Activated naive CD8-positive, alpha-beta T cell (primary cell): ENCODE results near the gene ITK.

Experiments used
- H3K27ac Mint-ChIP-seq: one replicate; pipeline ENCODE4 v1.8.0; 2021; ENCODE audit warnings: mixed read lengths
- H3K27me3 Mint-ChIP-seq: one replicate; pipeline ENCODE4 v1.8.0; 2021; ENCODE audit warnings: mixed read lengths
- H3K36me3 Mint-ChIP-seq: one replicate; pipeline ENCODE4 v1.8.0; 2021; ENCODE audit warnings: mixed read lengths
- H3K4me1 Mint-ChIP-seq: one replicate; pipeline ENCODE4 v1.8.0; 2021; ENCODE audit warnings: low read depth, mixed read lengths
- H3K4me3 Mint-ChIP-seq: one replicate; pipeline ENCODE4 v1.8.0; 2021; ENCODE audit warnings: mild to moderate bottlenecking, mixed read lengths
- H3K9me3 Mint-ChIP-seq: one replicate; pipeline ENCODE4 v1.8.0; 2021; ENCODE audit warnings: low read depth, mixed read lengths

Gene ITK

DNA sequence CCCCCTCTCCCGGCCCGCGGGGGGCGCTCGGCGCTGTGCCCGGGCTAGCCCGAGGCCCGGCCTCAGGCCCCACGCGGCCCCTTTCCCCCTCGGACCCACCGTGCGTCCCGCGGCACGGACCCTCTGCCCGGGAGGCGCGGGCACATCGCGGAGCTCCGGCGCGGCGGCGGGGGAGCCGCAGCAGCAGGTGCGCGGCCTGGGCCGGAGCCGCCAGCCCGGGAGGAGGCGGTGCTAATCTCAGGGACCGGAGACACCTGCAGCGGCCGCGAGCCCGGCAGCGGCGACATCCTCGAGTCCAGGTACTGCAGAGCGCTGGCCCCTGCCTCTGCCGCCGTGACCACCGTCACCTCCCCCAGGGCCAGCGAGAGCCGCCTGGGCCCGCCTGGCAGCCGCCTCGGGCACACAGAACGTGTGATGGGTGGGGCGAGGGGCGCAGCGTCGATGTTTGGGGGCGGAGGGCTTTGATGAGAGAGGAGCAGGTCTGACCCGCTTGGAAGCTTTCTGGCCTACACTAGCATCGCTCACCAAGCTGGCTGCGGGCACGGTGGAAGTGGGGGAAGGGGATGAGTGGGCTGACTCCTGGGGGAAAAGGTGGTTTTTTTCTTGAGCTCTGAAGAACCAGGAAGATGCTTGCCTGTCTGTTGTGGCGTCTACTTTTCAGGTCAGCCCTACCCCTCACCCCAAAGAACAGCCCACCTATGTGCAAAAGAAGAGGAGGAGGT is 85.8 kb downstream of the ITK start:
- H3K9me3 Mint-ChIP-seq = no peaks in the 10 kb centered on the region
- peaks cover 78% of the 10 kb centered on the region for H3K4me1 Mint-ChIP-seq
- peak overlapping the region; percentile 98 for H3K27ac Mint-ChIP-seq
- peak overlapping the region; percentile 87 for H3K4me3 Mint-ChIP-seq
- no peaks in the 10 kb centered on the region for H3K27me3 Mint-ChIP-seq
- H3K36me3 Mint-ChIP-seq = peaks cover 15% of the 10 kb centered on the region

DNA sequence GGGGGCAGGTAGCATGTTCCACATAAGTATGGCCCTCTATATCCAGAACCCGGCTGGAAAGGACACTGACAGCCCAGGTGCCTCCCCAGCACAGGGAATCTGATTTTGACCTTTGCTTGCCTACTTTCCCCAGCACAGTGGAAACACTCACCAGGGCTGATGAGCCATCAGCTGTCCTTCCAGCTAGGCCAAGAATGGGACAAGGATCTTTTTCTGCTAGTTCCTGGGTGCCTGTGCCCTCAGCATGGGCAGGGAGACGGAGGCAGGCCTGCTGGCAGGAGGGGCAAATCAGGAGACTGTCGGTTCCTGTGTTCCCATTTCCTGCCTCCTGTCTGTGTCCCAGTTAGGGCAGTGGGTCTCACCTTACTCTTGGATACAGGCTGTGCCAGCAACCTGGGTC is 86.4 kb downstream of the ITK start:
- no peaks in the 10 kb centered on the region for H3K27me3 Mint-ChIP-seq
- peak overlapping the region; percentile 87 for H3K4me3 Mint-ChIP-seq
- H3K9me3 Mint-ChIP-seq = no peaks in the 10 kb centered on the region
- peaks cover 80% of the 10 kb centered on the region for H3K4me1 Mint-ChIP-seq
- H3K36me3 Mint-ChIP-seq = peaks cover 18% of the 10 kb centered on the region
- H3K27ac Mint-ChIP-seq = peak overlapping the region; percentile 98

DNA sequence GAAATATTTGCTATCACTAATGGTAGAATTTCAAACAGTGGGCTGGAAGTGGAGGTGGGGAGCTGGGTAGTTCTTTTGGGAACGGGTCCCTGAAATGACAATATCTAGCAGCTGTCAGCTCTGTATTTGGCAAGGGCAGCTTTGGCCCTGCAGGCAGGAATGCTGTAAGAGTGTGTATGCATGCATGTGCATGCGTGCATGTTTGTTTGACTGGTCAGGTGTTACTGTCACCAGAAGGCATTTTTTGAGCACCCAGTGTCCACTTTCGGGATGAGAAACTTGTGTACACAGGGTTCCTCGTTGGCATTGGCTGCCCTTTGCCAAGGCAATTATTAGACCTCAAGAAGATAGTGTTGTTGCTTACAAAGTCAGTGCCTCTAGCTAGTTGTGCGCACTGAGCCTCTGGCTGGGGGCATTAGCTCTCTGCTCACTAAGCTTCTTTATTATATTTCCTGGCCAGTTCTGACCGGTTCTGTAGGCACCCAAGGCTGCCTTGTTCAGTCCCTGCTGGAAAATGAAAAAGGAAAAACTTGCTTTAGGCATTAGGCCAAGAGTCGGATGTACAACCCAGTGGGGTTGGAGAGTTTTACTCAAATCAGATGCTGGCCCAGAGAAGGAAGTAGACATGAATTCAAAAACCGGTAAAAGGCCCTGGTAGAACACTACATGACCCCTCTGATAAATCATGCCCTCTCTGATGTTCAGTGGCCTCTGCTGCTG is 87.3 kb downstream of the ITK start:
- Mint-ChIP-seq H3K27me3 (no peaks in the 10 kb centered on the region), H3K36me3 (peaks cover 18% of the 10 kb centered on the region)

DNA sequence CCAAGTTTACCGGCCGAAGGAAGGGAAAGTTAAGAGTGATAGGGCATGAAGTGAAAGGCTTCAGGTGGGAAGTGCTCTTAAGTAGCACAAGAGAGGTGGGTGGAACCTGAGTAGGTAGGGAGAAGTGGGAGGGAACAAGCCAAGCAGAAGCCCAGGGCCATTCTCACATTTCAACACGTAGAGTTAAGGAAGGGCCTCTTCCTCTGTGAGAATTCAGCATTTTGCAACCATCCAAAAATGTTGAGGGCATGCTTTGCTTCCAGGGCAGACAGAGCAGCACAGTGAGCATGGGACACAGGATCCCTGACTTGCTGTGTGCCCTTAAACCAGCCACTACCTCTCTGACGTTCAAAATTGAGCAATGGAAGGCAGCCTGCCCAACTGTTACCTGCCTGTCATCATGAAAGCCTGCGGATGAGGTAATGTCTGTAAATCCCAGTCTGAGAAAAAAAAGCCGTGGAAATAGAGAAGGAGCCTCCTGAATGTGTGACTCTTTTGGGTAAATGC is 88.6 kb downstream of the ITK start:
- Mint-ChIP-seq H3K9me3 (no peaks in the 10 kb centered on the region), H3K4me1 (peaks cover 85% of the 10 kb centered on the region), H3K4me3 (peak overlapping the region; percentile 87)

More for the DNA sequence above, 87.3 kb downstream of the ITK start:
- peak overlapping the region; percentile 98 for H3K27ac Mint-ChIP-seq
- peaks cover 85% of the 10 kb centered on the region for H3K4me1 Mint-ChIP-seq
- peak overlapping the region; percentile 87 for H3K4me3 Mint-ChIP-seq
- H3K9me3 Mint-ChIP-seq = no peaks in the 10 kb centered on the region

DNA sequence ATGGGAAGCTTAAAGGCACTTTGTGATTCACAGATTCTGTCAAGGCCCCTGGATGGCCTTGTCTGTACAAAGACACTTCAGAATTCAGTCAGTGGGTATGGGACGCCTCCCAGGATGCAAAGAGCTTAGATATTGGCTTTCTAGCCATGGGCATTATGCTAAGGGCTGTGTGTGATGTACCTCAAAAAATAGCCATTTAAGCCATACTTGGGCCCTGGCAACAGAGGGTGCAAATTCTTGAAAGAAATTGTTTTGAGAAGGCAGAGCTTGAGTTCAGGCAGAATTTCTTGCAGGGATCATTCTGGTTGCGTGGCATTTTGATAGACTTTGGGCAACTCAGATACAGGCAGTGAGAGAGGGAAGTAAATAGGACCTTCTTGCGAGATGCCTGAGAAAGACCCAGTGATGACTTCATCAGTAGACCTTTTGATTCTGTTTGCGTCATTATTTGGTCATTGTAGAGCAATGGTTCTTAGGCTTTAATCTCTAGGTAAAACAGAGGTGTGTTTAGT is 89.2 kb downstream of the ITK start:
- peaks cover 84% of the 10 kb centered on the region for H3K4me1 Mint-ChIP-seq
- peak overlapping the region; percentile 87 for H3K4me3 Mint-ChIP-seq
- H3K27me3 Mint-ChIP-seq = no peaks in the 10 kb centered on the region
- peaks cover 20% of the 10 kb centered on the region for H3K36me3 Mint-ChIP-seq
- peak overlapping the region; percentile 98 for H3K27ac Mint-ChIP-seq
- H3K9me3 Mint-ChIP-seq = no peaks in the 10 kb centered on the region

More for the DNA sequence above, 88.6 kb downstream of the ITK start:
- Mint-ChIP-seq H3K36me3 (peaks cover 18% of the 10 kb centered on the region), H3K27me3 (no peaks in the 10 kb centered on the region), H3K27ac (peak overlapping the region; percentile 98)

DNA sequence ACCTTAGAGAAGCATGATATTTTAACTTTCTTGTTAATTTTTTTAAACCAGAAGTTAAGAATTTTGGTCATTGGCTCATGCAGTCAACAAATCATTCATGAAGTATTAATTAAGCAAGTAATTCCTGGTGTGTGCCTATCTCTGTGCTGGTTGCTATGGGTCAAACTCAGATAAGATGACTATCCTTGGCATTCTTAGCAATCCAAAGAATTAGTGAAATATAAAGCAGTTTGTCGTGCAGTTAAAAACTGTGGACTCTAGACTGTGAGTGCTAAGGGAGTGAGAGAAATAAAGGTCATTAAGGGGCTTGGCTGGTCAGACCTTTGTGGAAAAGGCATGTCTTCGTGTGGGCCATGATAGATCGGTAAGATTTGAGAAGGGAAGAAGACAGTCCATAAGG is 90.1 kb downstream of the ITK start:
- Mint-ChIP-seq H3K4me3 (peak overlapping the region; percentile 87), H3K27ac (peak overlapping the region; percentile 98), H3K36me3 (peaks cover 22% of the 10 kb centered on the region), H3K4me1 (peaks cover 83% of the 10 kb centered on the region), H3K27me3 (no peaks in the 10 kb centered on the region), H3K9me3 (no peaks in the 10 kb centered on the region)

DNA sequence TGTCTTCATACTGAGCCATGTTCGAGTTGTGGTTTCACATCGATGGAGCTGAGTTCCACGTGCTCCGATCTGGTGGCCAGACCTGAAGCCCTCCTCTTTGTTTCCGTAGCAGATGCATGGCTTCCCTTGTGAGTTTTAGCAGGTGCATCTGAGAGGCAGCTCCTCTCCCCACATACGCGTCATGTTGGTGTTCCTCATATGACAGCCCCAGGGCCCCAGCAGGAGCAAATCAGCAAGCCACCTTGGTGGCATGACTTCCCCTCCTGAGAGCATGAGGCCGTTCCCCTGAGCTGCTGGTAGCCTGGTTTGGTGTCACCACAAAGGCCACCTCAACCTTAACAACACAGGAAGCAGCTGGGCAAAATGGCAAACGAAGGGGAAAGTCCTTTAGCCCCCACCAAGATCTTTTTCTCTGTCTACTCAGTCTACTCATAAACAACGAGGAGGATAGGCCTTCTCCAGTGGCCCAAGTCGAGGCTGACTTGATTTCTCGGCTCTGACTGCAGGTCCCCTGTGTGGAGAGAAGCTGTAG is 91.2 kb downstream of the ITK start:
- no peaks in the 10 kb centered on the region for H3K27me3 Mint-ChIP-seq
- H3K4me1 Mint-ChIP-seq = peaks cover 94% of the 10 kb centered on the region
- H3K36me3 Mint-ChIP-seq = peaks cover 22% of the 10 kb centered on the region
- H3K4me3 Mint-ChIP-seq = peak overlapping the region; percentile 87
- H3K9me3 Mint-ChIP-seq = no peaks in the 10 kb centered on the region
- peak overlapping the region; percentile 98 for H3K27ac Mint-ChIP-seq

DNA sequence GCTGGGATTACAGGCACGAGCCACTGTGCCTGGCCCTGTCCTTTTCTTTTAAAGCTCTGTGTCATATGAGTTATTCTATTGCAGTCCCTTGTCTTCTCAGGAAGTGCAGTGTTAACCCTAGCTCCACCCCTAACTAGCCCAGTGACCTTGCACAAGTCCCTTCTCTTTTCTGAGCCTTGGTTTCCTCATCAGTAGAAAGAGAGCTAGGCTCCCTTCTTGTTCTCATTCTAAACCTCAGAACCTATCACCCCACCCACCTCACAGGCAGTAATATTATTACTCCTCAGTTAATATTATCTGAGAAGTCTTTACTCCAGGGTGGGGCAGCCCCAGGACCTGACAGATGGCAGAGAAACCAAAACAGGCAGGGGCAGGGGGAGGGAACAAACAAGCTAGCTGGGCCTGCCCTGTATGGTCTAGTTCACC is 92.5 kb downstream of the ITK start:
- peak overlapping the region; percentile 78 for H3K4me3 Mint-ChIP-seq
- H3K27me3 Mint-ChIP-seq = no peaks in the 10 kb centered on the region
- peaks cover 92% of the 10 kb centered on the region for H3K4me1 Mint-ChIP-seq
- peak overlapping the region; percentile 98 for H3K27ac Mint-ChIP-seq
- peaks cover 28% of the 10 kb centered on the region for H3K36me3 Mint-ChIP-seq
- H3K9me3 Mint-ChIP-seq = no peaks in the 10 kb centered on the region

DNA sequence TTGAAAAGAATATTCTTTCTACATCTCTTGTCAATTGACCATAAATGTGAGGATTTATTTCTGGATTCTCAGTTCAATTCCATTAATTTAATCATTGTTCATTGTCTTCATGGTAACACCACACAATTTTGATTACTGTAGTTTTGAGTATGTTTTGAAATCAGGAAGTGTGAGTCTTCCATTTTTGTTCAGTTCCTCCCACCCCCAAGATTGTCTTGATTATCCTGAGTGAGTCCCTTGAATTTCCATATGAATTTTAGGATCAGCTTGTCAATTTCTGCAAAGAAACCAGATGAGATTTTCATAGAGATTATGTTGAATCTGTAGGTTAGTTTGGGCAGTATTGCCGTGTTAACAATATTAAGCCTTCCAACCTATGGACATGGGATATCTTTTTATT is 94.8 kb downstream of the ITK start:
- H3K27ac Mint-ChIP-seq = peak overlapping the region; percentile 87
- H3K9me3 Mint-ChIP-seq = no peaks in the 10 kb centered on the region
- H3K27me3 Mint-ChIP-seq = no peaks in the 10 kb centered on the region
- H3K4me3 Mint-ChIP-seq = no peak overlapping the region
- H3K4me1 Mint-ChIP-seq = peaks cover 93% of the 10 kb centered on the region
- peaks cover 17% of the 10 kb centered on the region for H3K36me3 Mint-ChIP-seq

DNA sequence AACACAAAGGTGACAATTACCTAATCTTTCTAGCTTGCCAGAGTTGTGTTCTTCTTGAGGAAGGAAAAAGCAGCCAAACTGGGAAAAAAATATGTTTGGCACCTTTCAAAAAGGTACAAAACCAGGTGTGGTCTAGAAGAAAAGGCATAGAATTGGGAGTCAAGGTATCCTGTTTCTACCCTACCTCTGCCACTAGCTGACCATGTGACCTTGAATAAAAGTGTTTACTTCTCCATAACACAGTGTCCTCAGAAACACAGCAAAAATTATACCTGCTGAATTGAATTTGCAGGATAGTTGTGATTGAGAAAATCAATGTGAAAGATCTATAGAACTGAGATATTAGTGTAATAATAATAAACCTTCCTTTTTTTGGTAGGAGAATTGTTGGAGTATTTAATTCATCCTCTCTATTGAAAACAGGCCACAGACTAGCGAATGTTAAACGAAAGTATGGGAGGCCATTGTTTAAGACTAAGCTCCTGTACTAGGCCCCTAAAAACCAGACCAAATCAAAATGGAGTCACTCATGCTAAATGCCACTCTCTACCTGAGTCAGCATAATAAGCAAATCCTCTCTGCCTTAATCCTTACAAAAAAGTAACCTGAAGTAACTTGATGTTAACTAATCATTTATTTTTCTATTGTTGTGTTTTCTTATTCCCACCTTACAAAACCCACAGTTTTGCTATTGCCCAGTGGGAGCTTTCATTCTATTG is 97.8 kb downstream of the ITK start:
- H3K4me1 Mint-ChIP-seq = peaks cover 94% of the 10 kb centered on the region
- peaks cover 18% of the 10 kb centered on the region for H3K36me3 Mint-ChIP-seq
- H3K27ac Mint-ChIP-seq = peak overlapping the region; percentile 83
- H3K27me3 Mint-ChIP-seq = no peaks in the 10 kb centered on the region
- peak overlapping the region; percentile 38 for H3K4me3 Mint-ChIP-seq
- peaks cover 4% of the 10 kb centered on the region for H3K9me3 Mint-ChIP-seq

DNA sequence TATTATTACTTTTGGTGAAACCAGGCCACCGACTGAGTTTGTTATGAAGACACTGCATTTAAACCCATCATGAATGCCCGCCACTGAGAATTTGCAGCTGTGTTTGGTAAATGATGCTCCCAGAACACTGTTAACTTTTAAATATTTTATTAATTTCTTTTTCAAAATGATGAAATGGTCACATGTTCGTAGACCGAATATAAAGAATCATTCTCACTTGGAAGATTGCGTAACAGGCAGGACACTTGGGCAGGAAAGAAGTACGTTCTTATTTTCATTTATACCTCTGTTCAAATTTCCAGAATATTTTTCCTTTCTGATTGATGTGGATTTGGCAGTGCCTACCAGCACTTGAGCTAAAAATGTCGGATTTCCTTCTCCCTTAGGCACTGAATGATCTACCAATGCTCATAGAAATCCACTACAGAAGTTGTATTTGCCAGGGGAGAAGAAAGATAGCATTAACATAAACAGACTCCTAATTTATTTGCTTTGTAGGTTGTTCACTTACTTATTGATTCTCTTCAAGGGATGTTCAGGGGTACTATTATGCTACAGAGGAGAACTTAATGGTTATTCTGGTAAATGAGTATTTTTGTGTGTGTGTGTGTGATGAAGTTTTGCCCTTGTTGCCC is 99.1 kb downstream of the ITK start:
- peak overlapping the region; percentile 89 for H3K27ac Mint-ChIP-seq
- H3K36me3 Mint-ChIP-seq = peaks cover 16% of the 10 kb centered on the region
- peaks cover 94% of the 10 kb centered on the region for H3K4me1 Mint-ChIP-seq
- H3K27me3 Mint-ChIP-seq = no peaks in the 10 kb centered on the region
- peak overlapping the region; percentile 54 for H3K4me3 Mint-ChIP-seq
- peaks cover 4% of the 10 kb centered on the region for H3K9me3 Mint-ChIP-seq

DNA sequence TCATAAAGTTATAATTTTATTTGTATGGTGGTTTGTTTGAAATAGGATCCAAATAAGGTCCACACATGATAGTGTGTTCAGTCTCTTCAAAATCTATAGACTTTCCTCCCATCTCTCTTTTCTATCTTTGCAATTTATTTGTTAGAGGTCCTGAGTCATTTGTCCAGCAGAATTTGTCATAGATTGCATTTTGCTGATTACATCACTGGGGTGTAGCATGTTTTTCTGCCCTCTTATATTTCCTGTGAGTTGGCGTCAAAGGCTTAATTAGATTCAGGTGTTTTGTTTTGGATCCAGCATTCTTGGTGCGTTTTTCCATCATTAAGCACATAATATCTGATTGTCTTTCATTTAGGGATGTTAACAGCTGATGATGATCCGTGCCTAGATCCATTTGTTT is 100.3 kb downstream of the ITK start:
- Mint-ChIP-seq H3K4me3 (peak overlapping the region; percentile 38), H3K9me3 (peaks cover 4% of the 10 kb centered on the region), H3K4me1 (peaks cover 96% of the 10 kb centered on the region), H3K36me3 (peaks cover 13% of the 10 kb centered on the region), H3K27me3 (no peaks in the 10 kb centered on the region), H3K27ac (peak overlapping the region; percentile 89)

DNA sequence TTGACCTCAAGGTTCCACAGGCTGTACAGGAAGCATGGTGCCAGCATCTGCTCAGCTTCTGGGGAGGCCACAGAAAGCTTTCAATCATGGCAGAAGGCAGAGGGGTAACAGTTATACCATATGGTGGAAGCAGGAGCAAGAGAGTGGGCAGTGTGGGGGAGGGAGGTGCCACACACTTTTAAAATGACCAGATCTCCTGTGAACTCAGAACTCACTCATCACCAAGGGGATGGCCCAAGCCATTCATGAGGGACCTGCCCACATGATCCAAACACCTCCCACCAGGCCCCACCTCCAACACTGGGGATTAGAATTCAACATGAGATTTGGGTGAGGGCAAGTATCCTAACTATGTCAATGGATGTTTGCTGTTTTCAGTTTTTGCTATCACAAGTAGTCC is 101.5 kb downstream of the ITK start:
- Mint-ChIP-seq H3K36me3 (peaks cover 13% of the 10 kb centered on the region), H3K4me1 (peaks cover 86% of the 10 kb centered on the region), H3K27ac (peak overlapping the region; percentile 79), H3K4me3 (peak overlapping the region; percentile 23), H3K9me3 (peaks cover 4% of the 10 kb centered on the region), H3K27me3 (no peaks in the 10 kb centered on the region)

DNA sequence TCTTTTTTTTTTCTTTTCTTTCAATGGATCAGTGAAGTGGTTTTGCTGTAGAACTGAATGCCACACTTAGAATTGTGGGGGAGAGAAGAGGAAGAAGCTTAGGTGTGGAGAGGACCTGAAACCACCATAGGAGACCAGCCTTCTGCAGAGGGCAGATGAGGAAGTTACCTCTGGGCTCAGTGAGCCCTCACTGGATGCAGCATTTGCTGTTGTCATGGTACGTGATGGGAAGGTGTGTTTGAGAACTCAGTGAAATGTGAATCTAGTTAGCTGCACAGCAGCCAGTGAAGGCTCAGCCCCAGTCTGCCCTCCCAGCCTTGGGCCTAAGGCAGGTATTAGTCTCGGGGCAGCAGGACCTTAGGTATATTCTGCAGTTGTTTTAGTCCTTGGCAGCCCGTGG is 102.8 kb downstream of the ITK start:
- Mint-ChIP-seq H3K4me3 (peak overlapping the region; percentile 48), H3K4me1 (peaks cover 87% of the 10 kb centered on the region), H3K9me3 (peaks cover 4% of the 10 kb centered on the region), H3K36me3 (peaks cover 10% of the 10 kb centered on the region), H3K27ac (peak overlapping the region; percentile 79), H3K27me3 (no peaks in the 10 kb centered on the region)
